Natural killer cell (primary cell): ENCODE measurements around the gene MGLL. TPM values are rescaled to one million over a fixed set of nuclear protein-coding genes. Genes with fewer than 3 reads are reported as not detected.

Source experiments
- ATAC-seq, 3 donors: fragments of 150-1000 bp in 2 of 3; fragments of 200-7000 bp in 1 of 3; cut with Tn5 transposase; 1 replicate in 1 of 3; 2 replicates in 2 of 3; pipeline ENCODE4 v1.10.0; 2021; ENCODE audit warnings: mild to moderate bottlenecking in 2 of 3, moderate library complexity in 2 of 3
- DNase-seq, 2 donors: peaks; one replicate each; pipeline versions ENCODE4 v3.0.0 to v3.0.0-alpha.2; 2013 to 2021; ENCODE audit warnings: mixed read lengths in 1 of 2
- H3K27ac ChIP-seq: one replicate; pipeline ENCODE4 v1.5.1; 2013; ENCODE audit warnings: mild to moderate bottlenecking, low read length
- H3K27me3 ChIP-seq: one replicate; pipeline ENCODE4 v1.6.1; 2013; ENCODE audit warnings: low read length; ENCODE audit not compliant: control insufficient read depth, insufficient read depth
- H3K36me3 ChIP-seq: one replicate; pipeline ENCODE4 v1.6.1; 2013; ENCODE audit warnings: low read length; ENCODE audit not compliant: control insufficient read depth, insufficient read depth
- H3K4me1 ChIP-seq: one replicate; pipeline ENCODE4 v1.6.1; 2013; ENCODE audit warnings: low read length; ENCODE audit not compliant: control insufficient read depth, insufficient read depth
- H3K4me3 ChIP-seq: one replicate; pipeline ENCODE4 v1.5.1; 2013; ENCODE audit warnings: low read length
- H3K9me3 ChIP-seq: one replicate; pipeline ENCODE4 v1.6.1; 2013; ENCODE audit warnings: low read length; ENCODE audit not compliant: control insufficient read depth, insufficient read depth
- H3K27ac Mint-ChIP-seq, 2 donors: one replicate each; pipeline ENCODE4 v1.8.0; 2022; ENCODE audit warnings: mild to moderate bottlenecking in 2 of 2, mixed read lengths in 2 of 2, moderate library complexity in 1 of 2
- H3K27me3 Mint-ChIP-seq, 2 donors: one replicate each; pipeline ENCODE4 v1.8.0; 2022; ENCODE audit warnings: low read depth in 2 of 2, mixed read lengths in 2 of 2
- H3K36me3 Mint-ChIP-seq: one replicate; pipeline ENCODE4 v1.8.0; 2022; ENCODE audit warnings: mixed read lengths
- H3K4me1 Mint-ChIP-seq, 2 donors: one replicate each; pipeline ENCODE4 v1.8.0; 2022; ENCODE audit warnings: mixed read lengths in 2 of 2
- H3K4me3 Mint-ChIP-seq: one replicate; pipeline ENCODE4 v1.8.0; 2022; ENCODE audit warnings: mild to moderate bottlenecking, moderate library complexity, mixed read lengths
- H3K9me3 Mint-ChIP-seq, 2 donors: one replicate each; pipeline ENCODE4 v1.8.0; 2022; ENCODE audit warnings: mixed read lengths in 2 of 2
- CTCF ChIP-seq: fragments of 200-600 bp; IDR thresholded peaks from one replicate; pipeline ENCODE4 v1.8.0; 2022; ENCODE audit warnings: antibody characterized with exemption
- WGBS: methylation state at CpG from one replicate; pipeline ENCODE4 v1.1.7; 2013; ENCODE audit warnings: missing lambda C conversion rate; ENCODE audit not compliant: insufficient coverage; 5-methylcytosine and 5-hydroxymethylcytosine counted together
- intact Hi-C: fragments of 100-400 bp; cut with micrococcal nuclease; formaldehyde crosslinking; loops from one replicate; pipeline ENCODE4 v1.14.2; 2022
- total RNA-seq, 4 donors: library from RNA; stranded (reverse); fragments of 120-200 nt in 1 of 4; gene quantifications; one replicate each; pipeline versions ENCODE4 v1.2.3 to v1.2.4, GENCODE V29; 2013 to 2022

The MGLL gene
- total RNA-seq, 3 donors from 2014 or later (not counting 1 experiment from before 2014, with no cell fraction given), result 2.7 to 4.6 (median 3.0) TPM

- Mint-ChIP-seq H3K36me3 (no peaks in the 10 kb centered on the region), H3K4me1 (peaks cover 10 to 12% of the 10 kb centered on the region in 2 donors), H3K9me3 (no peaks in the 10 kb centered on the region), H3K27me3 (peaks cover 27 to 38% of the 10 kb centered on the region in 2 donors), H3K4me3 (no peak overlapping the region), H3K27ac (no peak overlapping the region)
- Histone ChIP-seq H3K4me3 (no peak overlapping the region), H3K27me3 (peaks cover 3% of the 10 kb centered on the region), H3K36me3 (no peaks in the 10 kb centered on the region), H3K27ac (no peak overlapping the region), H3K4me1 (peaks cover 14% of the 10 kb centered on the region), H3K9me3 (no peaks in the 10 kb centered on the region)
- TF ChIP-seq CTCF, result no peak
- no peak for ATAC-seq
- no peak for DNase-seq
- intact Hi-C loops, result no loop called here
- 82% methylated on average over 9 of the region's 9 CpGs for WGBS
Observed at GRCh38 chr3:127819086-127819485, 3.2 kb downstream of the MGLL start.

DNA sequence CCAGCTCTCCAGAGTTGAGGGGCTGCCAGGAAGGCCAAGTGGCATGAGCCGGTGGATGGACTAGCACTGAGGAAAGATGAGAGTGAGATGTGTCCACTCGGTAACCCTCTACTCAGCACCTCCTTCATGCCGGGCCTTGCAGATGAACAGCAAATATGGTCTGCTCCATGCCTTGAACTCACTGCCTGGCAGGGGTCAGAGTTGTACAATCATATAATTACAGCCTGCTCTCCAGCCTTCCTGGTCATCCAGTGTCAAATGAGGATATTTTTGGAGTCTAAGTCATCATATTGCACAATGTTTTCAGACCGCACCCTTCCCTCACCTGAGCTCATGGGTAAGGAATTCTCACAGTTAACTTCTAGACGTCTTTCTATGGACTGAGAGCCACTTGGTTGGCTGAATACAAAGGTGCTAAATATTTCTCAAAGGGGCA lies 4.9 kb downstream of the MGLL start:
- WGBS, result 89% methylated on average over 5 of the region's 5 CpGs
- no peaks in the 10 kb centered on the region for H3K36me3 Mint-ChIP-seq
- no peak overlapping the region for H3K27ac Mint-ChIP-seq
- TF ChIP-seq CTCF, result no peak
- intact Hi-C loops, result no loop called here
- no peaks in the 10 kb centered on the region for H3K9me3 Mint-ChIP-seq
- H3K4me3 ChIP-seq, result no peak overlapping the region
- H3K36me3 ChIP-seq, result no peaks in the 10 kb centered on the region
- ATAC-seq, result no peak
- H3K4me3 Mint-ChIP-seq, result no peak overlapping the region
- H3K27ac ChIP-seq, result no peak overlapping the region
- H3K27me3 Mint-ChIP-seq, result peaks cover 16 to 25% of the 10 kb centered on the region in 2 donors
- no peaks in the 10 kb centered on the region for H3K27me3 ChIP-seq
- H3K4me1 Mint-ChIP-seq, result peaks cover 2 to 10% of the 10 kb centered on the region in 2 donors
- H3K4me1 ChIP-seq, result peaks cover 7% of the 10 kb centered on the region
- DNase-seq, result no peak
- no peaks in the 10 kb centered on the region for H3K9me3 ChIP-seq

DNA sequence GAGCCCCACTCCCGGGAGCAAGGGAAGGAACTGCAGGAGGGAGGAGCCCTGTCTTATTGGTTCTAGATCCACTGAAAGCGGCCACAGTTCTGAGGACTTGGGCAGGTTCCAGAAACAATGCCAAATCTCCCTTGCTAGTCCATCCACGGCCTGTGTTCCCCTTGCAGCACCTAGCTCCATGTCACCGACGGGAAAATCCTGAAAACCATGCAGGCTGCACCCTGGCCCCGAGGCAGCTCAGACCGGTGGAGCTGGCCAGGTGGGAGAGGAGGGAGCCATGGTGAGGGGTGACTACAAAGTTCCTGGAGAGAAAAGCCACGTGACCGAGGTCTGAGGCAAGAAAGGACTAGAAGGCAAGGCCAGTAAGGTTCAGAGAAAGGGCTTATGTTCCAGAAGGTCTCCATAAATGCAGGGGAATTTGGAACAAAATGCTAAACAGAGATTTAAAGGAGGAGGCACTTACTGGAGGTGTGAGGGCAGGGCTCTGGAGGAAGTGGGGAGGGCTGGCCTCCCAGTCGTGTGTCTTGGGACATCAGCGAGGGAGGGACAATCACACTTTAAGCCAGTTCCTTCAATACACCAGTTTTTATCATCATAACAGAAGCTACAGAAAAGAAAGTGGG lies 5.4 kb downstream of the MGLL start:
- H3K27me3 Mint-ChIP-seq, result peaks cover 15 to 20% of the 10 kb centered on the region in 2 donors
- 83% methylated on average over 11 of the region's 11 CpGs for WGBS
- TF ChIP-seq CTCF, result no peak
- H3K4me3 Mint-ChIP-seq, result no peak overlapping the region
- Histone ChIP-seq H3K4me3 (no peak overlapping the region), H3K36me3 (no peaks in the 10 kb centered on the region), H3K27ac (no peak overlapping the region), H3K9me3 (no peaks in the 10 kb centered on the region), H3K27me3 (no peaks in the 10 kb centered on the region), H3K4me1 (peaks cover 4% of the 10 kb centered on the region)
- H3K27ac Mint-ChIP-seq, result no peak overlapping the region
- H3K36me3 Mint-ChIP-seq, result no peaks in the 10 kb centered on the region
- no peaks in the 10 kb centered on the region for H3K9me3 Mint-ChIP-seq
- ATAC-seq (no peak), DNase-seq (no peak)
- peaks cover 0 to 10% of the 10 kb centered on the region in 2 donors for H3K4me1 Mint-ChIP-seq
- intact Hi-C loops, result no loop called here
